ENCODE data around the gene NRG2.

- no peak for TF ChIP-seq POLR2A (IDR thresholded peaks at IDR 0.05)
- TF ChIP-seq CTCF (IDR thresholded peaks at IDR 0.05 in 8 of 11, conservative IDR thresholded peaks at IDR 0.05 in 3 of 11): peak; percentile 33 to 67 (median 57)
- TF ChIP-seq POLR2AphosphoS5 (IDR thresholded peaks at IDR 0.05): peak; percentile 24 to 82 (median 77)
These were observed at the start of gene NRG2 for GRCh38 chr5:140042643-140043507.
